CD14-positive monocyte (primary cell): ENCODE data around the gene BSN. TPM values are rescaled to one million over a fixed set of nuclear protein-coding genes. Genes with fewer than 3 reads are reported as not detected.

Experiments
- DNase-seq, 3 donors: peaks; one replicate each; pipeline ENCODE4 v3.0.0-alpha.2; 2011 to 2022
- H2AFZ ChIP-seq: 2 replicates; pipeline ENCODE4 v1.6.0; 2012; ENCODE audit warnings: mild to moderate bottlenecking, low read depth, low read length, inconsistent platforms; ENCODE audit not compliant: insufficient read depth, poor library complexity, severe bottlenecking
- H3K27ac ChIP-seq, 2 donors: 1 replicate in 1 of 2; 2 replicates in 1 of 2; pipeline ENCODE4 v1.5.1; 2012 to 2013; ENCODE audit warnings: low read length in 2 of 2, control low read depth in 1 of 2, inconsistent platforms in 1 of 2, low read depth in 1 of 2, mild to moderate bottlenecking in 1 of 2
- H3K27me3 ChIP-seq, 2 donors: one replicate each; pipeline versions ENCODE4 v1.6.0 to v1.6.1; 2011 to 2013; ENCODE audit warnings: low read length in 2 of 2; ENCODE audit not compliant: control insufficient read depth in 2 of 2, insufficient read depth in 2 of 2
- H3K36me3 ChIP-seq, 2 donors: replicated peaks in 1 of 2; 1 replicate in 1 of 2; 2 replicates in 1 of 2; pipeline versions ENCODE4 v1.5.1 to v1.6.1; 2012 to 2013; ENCODE audit warnings: low read length in 2 of 2, control low read depth in 1 of 2, inconsistent platforms in 1 of 2, mild to moderate bottlenecking in 1 of 2; ENCODE audit not compliant: insufficient read depth in 2 of 2, control insufficient read depth in 1 of 2
- H3K4me1 ChIP-seq, 2 donors: 1 replicate in 1 of 2; 2 replicates in 1 of 2; pipeline versions ENCODE4 v1.5.1 to v1.6.1; 2012 to 2013; ENCODE audit warnings: low read length in 2 of 2, control low read depth in 1 of 2, inconsistent platforms in 1 of 2, mild to moderate bottlenecking in 1 of 2, moderate library complexity in 1 of 2; ENCODE audit not compliant: insufficient read depth in 2 of 2, control insufficient read depth in 1 of 2
- H3K4me2 ChIP-seq: replicated peaks from 2 replicates; pipeline ENCODE3; 2012; ENCODE audit warnings: low read length, moderate library complexity, mild to moderate bottlenecking; ENCODE audit not compliant: poor library complexity, severe bottlenecking; ENCODE audit errors: extremely low read depth
- H3K4me3 ChIP-seq, 3 experiments: fragments of 200-600 bp in 1 of 3; sonication (generic) in 1 of 3; replicated peaks in 1 of 3; 1 replicate in 2 of 3; 2 replicates in 1 of 3; pipeline ENCODE4 v1.5.1; 2011 to 2013; ENCODE audit warnings: low read length in 3 of 3, mild to moderate bottlenecking in 3 of 3, control low read depth in 2 of 3, low read depth in 2 of 3, inconsistent platforms in 1 of 3, moderate library complexity in 1 of 3
- H3K79me2 ChIP-seq: 2 replicates; pipeline ENCODE4 v1.6.0; 2012; ENCODE audit warnings: mild to moderate bottlenecking, control low read depth, inconsistent platforms, low read length, moderate library complexity; ENCODE audit not compliant: insufficient read depth
- H3K9ac ChIP-seq: 2 replicates; pipeline ENCODE4 v1.6.0; 2017; ENCODE audit warnings: low read length, mild to moderate bottlenecking; ENCODE audit not compliant: insufficient read depth, poor library complexity, severe bottlenecking
- H3K9me3 ChIP-seq, 2 donors: replicated peaks in 1 of 2; 1 replicate in 1 of 2; 2 replicates in 1 of 2; pipeline versions ENCODE4 v1.5.1 to v1.6.1; 2012 to 2013; ENCODE audit warnings: low read length in 2 of 2, control low read depth in 1 of 2; ENCODE audit not compliant: control insufficient read depth in 1 of 2, insufficient read depth in 1 of 2
- H4K20me1 ChIP-seq: 2 replicates; pipeline ENCODE4 v1.6.0; 2012; ENCODE audit warnings: mild to moderate bottlenecking, low read length, control low read depth, moderate library complexity; ENCODE audit not compliant: insufficient read depth
- H3K27ac Mint-ChIP-seq, 7 donors: one replicate each; pipeline ENCODE4 v1.8.0; 2020; ENCODE audit warnings: mild to moderate bottlenecking in 7 of 7, mixed read lengths in 7 of 7, moderate library complexity in 6 of 7, inconsistent platforms in 2 of 7
- H3K27me3 Mint-ChIP-seq, 3 donors: one replicate each; pipeline ENCODE4 v1.8.0; 2021 to 2022; ENCODE audit warnings: low read depth in 3 of 3, mild to moderate bottlenecking in 3 of 3, mixed read lengths in 3 of 3, moderate library complexity in 3 of 3, inconsistent platforms in 1 of 3
- H3K36me3 Mint-ChIP-seq, 2 donors: one replicate each; pipeline ENCODE4 v1.8.0; 2020; ENCODE audit warnings: mixed read lengths in 2 of 2, inconsistent platforms in 1 of 2, mild to moderate bottlenecking in 1 of 2
- H3K4me1 Mint-ChIP-seq: one replicate; pipeline ENCODE4 v1.8.0; 2020; ENCODE audit warnings: mild to moderate bottlenecking, mixed read lengths
- H3K4me3 Mint-ChIP-seq, 2 donors: one replicate each; pipeline ENCODE4 v1.8.0; 2020; ENCODE audit warnings: mild to moderate bottlenecking in 2 of 2, mixed read lengths in 2 of 2, moderate library complexity in 1 of 2
- H3K9me3 Mint-ChIP-seq, 7 donors: one replicate each; pipeline ENCODE4 v1.8.0; 2020 to 2022; ENCODE audit warnings: mixed read lengths in 7 of 7, mild to moderate bottlenecking in 6 of 7, moderate library complexity in 6 of 7, inconsistent platforms in 2 of 7
- WGBS: methylation state at CpG from one replicate; pipeline ENCODE4 v1.1.5; 2013; ENCODE audit warnings: missing lambda C conversion rate; ENCODE audit not compliant: insufficient coverage; 5-methylcytosine and 5-hydroxymethylcytosine counted together
- intact Hi-C, 2 donors: fragments of 100-400 bp; cut with micrococcal nuclease; formaldehyde crosslinking; loops; one replicate each; pipeline versions ENCODE4 v1.15.0 to v1.15.1; 2023
- polyA plus RNA-seq, 3 donors: library from polyadenylated mRNA; depleted of rRNA in 1 of 3; unstranded in 2 of 3; stranded (reverse) in 1 of 3; fragments of 300-500 nt in 2 of 3; fragments of >200 nt in 1 of 3; fragmentation: Illumina TruSeq in 2 of 3; gene quantifications; 1 replicate in 2 of 3; 2 replicates in 1 of 3; pipeline ENCODE4 v1.2.3, GENCODE V29; 2012 to 2021
- TF ChIP-seq, protein P1 (sequence below): fragments of 200-600 bp; IDR thresholded peaks from one replicate; pipeline ENCODE4 v1.8.0; 2022; ENCODE audit warnings: antibody characterized with exemption, mild to moderate bottlenecking

BSN gene
- polyA plus RNA-seq, 3 donors = not detected

DNA sequence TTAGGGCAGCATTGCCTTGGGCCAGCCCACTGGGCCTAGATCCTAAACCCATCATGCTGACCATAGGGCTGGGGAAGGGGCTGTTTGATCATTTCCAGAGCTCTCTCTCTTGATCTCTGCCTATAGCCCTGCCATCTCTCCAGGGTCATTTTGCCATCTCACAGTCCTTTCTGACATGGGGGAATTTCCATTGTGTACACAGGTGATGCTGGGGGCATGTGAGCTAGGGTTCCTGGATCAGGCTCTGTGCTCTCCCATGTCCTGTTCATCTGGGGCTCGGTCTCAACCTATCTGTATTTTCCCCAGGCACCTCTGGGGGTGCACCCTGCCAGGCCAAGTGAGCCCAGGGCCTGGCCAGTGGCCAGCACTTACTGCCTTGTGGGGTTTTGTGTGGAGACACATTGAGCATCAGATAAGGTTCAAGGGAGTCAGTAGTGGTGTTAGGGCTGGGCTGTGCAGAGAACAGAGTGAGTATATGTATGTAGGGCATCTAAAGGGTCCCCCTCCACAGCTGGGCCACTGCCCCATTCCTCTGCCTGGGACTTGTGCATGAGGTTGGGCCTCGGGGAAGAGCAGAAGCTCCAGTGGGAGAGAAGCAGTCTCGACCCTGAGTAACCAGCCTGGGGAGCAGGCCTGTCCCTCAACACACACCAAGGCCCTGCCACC is 94.2 kb downstream of the BSN start:
- Mint-ChIP-seq H3K36me3 (no peaks in the 10 kb centered on the region), H3K4me3 (no peak overlapping the region), H3K27me3 (peaks cover 0 to 5% (median 0%) of the 10 kb centered on the region in 3 donors), H3K4me1 (no peaks in the 10 kb centered on the region), H3K9me3 (no peaks in the 10 kb centered on the region), H3K27ac (no peak overlapping the region)
- Histone ChIP-seq H3K4me1 (no peaks in the 10 kb centered on the region), H3K4me3 (no peak overlapping the region), H3K27ac (no peak overlapping the region), H4K20me1 (no peaks in the 10 kb centered on the region), H3K9me3 (no peaks in the 10 kb centered on the region), H3K4me2 (no peak overlapping the region), H2AFZ (no peak overlapping the region), H3K36me3 (no peaks in the 10 kb centered on the region), H3K9ac (no peak overlapping the region), H3K79me2 (no peaks in the 10 kb centered on the region), H3K27me3 (no peaks in the 10 kb centered on the region)
- intact Hi-C loops = no loop called here
- TF ChIP-seq, protein P1, sequence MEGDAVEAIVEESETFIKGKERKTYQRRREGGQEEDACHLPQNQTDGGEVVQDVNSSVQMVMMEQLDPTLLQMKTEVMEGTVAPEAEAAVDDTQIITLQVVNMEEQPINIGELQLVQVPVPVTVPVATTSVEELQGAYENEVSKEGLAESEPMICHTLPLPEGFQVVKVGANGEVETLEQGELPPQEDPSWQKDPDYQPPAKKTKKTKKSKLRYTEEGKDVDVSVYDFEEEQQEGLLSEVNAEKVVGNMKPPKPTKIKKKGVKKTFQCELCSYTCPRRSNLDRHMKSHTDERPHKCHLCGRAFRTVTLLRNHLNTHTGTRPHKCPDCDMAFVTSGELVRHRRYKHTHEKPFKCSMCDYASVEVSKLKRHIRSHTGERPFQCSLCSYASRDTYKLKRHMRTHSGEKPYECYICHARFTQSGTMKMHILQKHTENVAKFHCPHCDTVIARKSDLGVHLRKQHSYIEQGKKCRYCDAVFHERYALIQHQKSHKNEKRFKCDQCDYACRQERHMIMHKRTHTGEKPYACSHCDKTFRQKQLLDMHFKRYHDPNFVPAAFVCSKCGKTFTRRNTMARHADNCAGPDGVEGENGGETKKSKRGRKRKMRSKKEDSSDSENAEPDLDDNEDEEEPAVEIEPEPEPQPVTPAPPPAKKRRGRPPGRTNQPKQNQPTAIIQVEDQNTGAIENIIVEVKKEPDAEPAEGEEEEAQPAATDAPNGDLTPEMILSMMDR = no peak
- WGBS = 100% methylated on average over 2 of the region's 3 CpGs
- no peak for DNase-seq

DNA sequence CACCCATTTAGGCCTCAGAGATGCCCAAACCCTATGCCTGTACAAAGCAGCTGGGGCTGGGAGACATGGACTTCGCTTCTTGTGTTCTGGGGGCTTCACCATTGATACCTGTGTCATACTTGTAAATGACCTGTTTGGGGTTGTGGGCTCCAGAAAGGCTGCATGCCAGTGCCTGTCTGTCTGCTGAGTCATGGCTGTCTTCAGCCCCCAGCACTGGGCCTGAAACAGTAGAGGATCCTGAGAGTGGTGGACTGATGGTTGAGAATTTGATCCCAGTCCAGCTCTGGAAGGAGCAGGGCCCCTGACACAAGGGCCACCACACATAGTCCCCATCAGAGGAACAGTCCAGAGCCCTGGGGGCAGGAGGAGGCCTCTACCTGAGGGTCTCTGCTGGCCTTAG is 95.3 kb downstream of the BSN start:
- no peak overlapping the region for H2AFZ ChIP-seq
- no peak overlapping the region for H3K4me2 ChIP-seq
- no peaks in the 10 kb centered on the region for H3K9me3 ChIP-seq
- intact Hi-C loops = no loop called here
- H3K79me2 ChIP-seq = no peaks in the 10 kb centered on the region
- no peaks in the 10 kb centered on the region for H3K9me3 Mint-ChIP-seq
- no peaks in the 10 kb centered on the region for H3K36me3 ChIP-seq
- no peaks in the 10 kb centered on the region for H3K4me1 ChIP-seq
- H3K9ac ChIP-seq = no peak overlapping the region
- WGBS = 100% methylated on average over 1 of the region's 1 CpG
- TF ChIP-seq, protein P1 = no peak
- DNase-seq = no peak
- H3K27me3 Mint-ChIP-seq = peaks cover 0 to 5% (median 2%) of the 10 kb centered on the region in 3 donors
- no peaks in the 10 kb centered on the region for H3K36me3 Mint-ChIP-seq
- no peak overlapping the region for H3K27ac Mint-ChIP-seq
- no peak overlapping the region for H3K27ac ChIP-seq
- H3K4me1 Mint-ChIP-seq = no peaks in the 10 kb centered on the region
- H3K27me3 ChIP-seq = no peaks in the 10 kb centered on the region
- H4K20me1 ChIP-seq = no peaks in the 10 kb centered on the region
- H3K4me3 Mint-ChIP-seq = no peak overlapping the region
- H3K4me3 ChIP-seq = no peak overlapping the region
